Measurements from ENCODE around the gene CSTA. TPM values are rescaled to one million over a fixed set of nuclear protein-coding genes. Genes with fewer than 3 reads are reported as not detected.

Gene CSTA, protein sequence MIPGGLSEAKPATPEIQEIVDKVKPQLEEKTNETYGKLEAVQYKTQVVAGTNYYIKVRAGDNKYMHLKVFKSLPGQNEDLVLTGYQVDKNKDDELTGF
- total RNA-seq (2014; rRNA removed; shearing (Covaris generic)) = 0.24 TPM in 1 of 2 replicates, not detected in the other

DNA sequence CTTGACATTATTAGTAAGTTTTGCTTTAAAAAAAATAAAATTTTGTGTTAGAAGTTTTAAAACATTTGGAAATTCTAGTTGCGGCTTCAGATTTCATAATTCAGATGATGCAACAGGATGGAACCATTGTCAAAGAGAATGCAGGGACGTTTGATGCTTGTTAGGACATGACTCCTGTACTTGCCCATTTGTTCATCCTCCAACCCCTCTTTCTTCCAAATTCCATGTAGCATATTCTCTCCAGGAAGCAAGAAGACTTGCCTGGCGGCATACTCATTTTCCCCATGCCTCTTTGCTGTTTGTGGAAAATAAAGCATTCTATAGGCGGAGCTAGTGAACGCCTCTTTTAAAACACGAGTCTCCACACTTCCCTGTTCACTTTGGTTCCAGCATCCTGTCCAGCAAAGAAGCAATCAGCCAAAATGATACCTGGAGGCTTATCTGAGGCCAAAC lies at the start of gene CSTA:
TSS of gene CSTA (plus strand) at position 378 of the 453 bp plus-strand sequence. CDS start at position 423, 45 bp downstream.
- DNase-seq (ENCODE audit: low spot score) = no peak

DNA sequence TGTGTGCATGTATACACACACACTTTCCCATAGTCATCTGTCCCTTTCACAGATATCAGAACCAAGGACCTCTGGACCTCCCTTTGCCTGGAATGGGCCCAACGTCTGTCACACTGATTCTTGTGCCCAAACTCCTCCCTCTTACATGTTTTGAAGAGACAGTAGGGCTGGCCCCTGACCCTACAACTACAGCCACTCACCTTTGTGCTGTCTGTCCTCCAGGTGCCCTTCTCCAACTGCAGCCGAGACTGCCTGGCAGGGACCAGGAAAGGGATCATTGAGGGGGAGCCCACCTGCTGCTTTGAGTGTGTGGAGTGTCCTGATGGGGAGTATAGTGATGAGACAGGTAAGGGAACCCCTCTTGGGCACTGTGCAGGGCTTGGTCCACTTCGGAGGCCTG lies 43.2 kb upstream of the CSTA start:
- DNase-seq (ENCODE audit: low spot score) = no peak

DNA sequence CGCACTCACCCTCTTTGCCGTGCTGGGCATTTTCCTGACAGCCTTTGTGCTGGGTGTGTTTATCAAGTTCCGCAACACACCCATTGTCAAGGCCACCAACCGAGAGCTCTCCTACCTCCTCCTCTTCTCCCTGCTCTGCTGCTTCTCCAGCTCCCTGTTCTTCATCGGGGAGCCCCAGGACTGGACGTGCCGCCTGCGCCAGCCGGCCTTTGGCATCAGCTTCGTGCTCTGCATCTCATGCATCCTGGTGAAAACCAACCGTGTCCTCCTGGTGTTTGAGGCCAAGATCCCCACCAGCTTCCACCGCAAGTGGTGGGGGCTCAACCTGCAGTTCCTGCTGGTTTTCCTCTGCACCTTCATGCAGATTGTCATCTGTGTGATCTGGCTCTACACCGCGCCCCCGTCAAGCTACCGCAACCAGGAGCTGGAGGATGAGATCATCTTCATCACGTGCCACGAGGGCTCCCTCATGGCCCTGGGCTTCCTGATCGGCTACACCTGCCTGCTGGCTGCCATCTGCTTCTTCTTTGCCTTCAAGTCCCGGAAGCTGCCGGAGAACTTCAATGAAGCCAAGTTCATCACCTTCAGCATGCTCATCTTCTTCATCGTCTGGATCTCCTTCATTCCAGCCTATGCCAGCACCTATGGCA lies 41.1 kb upstream of the CSTA start:
- DNase-seq (ENCODE audit: low spot score) = no peak

DNA sequence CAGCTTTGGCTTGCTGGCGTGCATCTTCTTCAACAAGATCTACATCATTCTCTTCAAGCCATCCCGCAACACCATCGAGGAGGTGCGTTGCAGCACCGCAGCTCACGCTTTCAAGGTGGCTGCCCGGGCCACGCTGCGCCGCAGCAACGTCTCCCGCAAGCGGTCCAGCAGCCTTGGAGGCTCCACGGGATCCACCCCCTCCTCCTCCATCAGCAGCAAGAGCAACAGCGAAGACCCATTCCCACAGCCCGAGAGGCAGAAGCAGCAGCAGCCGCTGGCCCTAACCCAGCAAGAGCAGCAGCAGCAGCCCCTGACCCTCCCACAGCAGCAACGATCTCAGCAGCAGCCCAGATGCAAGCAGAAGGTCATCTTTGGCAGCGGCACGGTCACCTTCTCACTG lies 40.6 kb upstream of the CSTA start:
- DNase-seq (ENCODE audit: low spot score) = no peak

DNA sequence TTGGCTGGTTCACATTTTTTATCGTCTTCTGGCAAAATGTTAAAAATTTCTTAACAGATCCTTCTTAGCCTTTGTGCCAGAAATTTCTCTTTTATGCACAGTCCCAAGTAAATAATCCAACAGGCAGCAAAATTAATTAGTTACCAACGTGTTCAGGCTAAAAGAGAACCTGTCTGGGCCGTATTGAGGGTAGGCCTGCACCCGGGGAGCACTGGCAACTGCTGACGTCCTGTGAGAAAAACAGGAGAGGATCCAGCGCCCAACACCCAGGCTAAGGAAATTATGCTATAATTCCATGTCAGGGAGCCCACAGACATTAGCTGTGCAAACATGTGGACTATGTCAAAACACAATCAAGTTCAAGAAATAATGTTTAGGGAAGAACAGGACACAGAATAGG lies 30.7 kb upstream of the CSTA start:
- DNase-seq (ENCODE audit: low spot score) = no peak

DNA sequence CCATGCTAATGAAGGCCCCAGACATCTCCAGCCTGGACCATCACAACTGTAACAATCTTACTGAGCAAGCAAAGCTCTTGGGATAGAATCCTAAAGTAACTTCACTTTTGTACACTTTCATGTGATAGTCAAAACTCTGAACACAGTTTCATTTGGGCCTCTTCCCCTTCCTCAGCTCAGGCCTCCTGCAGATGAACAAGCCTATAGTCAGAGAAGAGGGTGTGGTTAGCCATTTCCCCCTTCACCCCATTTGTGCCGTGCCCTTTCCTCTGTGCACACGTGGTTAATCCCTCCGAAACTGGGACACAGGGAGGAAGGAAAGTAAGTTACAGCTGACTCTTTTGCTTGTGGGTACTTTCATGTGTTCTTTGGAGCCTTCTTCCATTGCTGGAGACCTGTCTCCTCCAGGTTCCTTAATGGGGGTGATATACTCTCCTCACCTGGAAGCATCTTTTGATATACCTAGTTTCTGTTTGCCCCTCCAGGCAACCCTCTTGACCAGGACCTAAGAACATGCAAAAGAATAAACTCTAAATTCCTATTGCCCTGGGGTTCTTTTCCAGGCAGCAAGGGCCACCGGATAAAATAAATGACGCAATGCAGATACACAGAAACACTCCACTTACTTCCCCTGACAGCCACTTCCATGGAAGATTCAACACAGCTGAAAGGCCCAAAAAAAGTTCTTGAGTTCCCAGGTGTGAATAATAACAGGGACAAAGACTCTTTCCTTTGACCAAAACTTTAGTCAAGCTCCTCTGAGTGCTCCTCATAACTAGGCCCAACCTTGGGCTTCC lies 29.6 kb upstream of the CSTA start:
- DNase-seq (ENCODE audit: low spot score) = no peak

DNA sequence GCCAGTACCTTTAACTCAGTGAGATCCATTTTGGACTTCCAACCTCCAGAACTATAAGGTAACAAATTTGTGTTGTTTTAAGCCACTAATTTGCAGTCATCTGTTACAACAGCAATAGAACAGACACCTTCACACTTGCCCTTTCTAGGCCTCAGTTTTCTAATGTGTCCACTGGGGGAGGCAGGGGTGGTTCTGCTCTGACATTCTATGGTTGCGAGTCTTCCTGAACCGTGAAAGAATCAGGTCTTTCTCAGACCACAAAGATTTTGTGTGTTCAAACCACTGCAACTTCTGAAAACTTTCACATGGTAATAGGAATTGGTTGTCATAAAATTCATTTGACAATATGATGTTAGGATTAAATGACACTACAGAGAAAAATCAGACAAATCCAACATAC lies 26.8 kb upstream of the CSTA start:
- DNase-seq (ENCODE audit: low spot score) = no peak

DNA sequence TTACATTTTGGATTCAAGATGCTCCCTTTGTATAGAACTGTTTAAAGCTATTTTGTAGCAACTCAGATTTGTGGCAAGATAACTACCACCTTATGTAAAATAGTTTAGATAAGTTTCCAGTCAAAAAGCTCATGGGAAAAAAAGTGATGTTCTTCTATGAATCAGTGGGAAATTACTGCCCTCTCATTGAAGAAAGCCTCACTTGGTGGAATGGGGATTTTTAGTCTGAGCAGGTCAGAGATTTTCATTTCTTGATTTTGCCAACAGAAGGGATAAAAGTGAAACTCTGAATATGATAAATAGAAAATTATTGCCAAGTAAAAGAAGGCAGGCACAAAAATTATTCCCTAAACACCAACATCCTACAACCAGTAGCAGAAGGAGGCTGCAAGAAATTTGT lies 25.8 kb upstream of the CSTA start:
- DNase-seq (ENCODE audit: low spot score) = no peak

DNA sequence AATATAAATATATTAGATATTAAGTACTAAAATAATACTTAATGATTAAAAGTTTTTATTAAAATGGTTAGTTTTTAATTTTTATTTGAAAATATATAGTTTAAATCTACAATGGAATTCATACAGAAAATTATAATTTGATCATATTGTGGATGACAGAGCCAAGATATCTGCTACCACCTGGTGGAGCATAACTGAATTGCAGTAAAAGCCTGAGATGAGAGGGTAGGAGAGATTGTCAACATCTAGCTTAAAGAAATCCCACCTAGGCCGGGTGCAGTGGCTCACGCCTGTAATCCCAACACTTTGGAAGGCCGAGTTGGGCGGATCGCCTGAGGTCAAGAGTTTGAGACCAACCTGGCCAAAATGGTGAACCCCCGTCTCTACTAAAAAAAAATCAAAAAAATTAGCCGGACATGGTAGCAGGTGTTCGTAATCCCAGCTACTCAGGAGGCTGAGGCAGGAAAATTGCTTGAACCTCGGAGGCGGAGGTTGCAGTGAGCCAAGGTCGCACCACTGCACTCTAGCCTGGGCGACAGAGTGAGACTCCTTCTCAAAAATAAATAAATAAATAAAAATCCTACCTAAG lies 25.1 kb upstream of the CSTA start:
- no peak for DNase-seq (ENCODE audit: low spot score)

DNA sequence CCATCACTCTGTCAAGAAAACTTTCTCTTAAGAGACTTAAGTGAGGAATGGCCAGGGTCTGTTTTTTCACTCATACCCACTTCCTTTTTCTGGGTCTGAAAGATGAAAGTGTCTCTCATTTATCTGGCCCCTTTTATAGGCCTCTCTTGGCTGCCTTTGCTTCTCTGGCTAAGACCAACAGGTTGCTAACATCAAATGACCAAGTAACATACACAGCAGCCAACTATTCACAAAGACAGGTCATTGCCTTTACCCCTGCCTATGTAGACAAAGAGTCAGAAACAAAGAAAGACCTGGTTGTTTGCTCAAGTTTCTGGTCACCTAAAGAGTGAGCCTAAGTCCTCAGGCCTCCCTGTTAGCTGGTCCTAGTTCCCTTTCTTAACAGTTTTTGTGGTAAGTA lies 24.0 kb upstream of the CSTA start:
- no peak for DNase-seq (ENCODE audit: low spot score)

DNA sequence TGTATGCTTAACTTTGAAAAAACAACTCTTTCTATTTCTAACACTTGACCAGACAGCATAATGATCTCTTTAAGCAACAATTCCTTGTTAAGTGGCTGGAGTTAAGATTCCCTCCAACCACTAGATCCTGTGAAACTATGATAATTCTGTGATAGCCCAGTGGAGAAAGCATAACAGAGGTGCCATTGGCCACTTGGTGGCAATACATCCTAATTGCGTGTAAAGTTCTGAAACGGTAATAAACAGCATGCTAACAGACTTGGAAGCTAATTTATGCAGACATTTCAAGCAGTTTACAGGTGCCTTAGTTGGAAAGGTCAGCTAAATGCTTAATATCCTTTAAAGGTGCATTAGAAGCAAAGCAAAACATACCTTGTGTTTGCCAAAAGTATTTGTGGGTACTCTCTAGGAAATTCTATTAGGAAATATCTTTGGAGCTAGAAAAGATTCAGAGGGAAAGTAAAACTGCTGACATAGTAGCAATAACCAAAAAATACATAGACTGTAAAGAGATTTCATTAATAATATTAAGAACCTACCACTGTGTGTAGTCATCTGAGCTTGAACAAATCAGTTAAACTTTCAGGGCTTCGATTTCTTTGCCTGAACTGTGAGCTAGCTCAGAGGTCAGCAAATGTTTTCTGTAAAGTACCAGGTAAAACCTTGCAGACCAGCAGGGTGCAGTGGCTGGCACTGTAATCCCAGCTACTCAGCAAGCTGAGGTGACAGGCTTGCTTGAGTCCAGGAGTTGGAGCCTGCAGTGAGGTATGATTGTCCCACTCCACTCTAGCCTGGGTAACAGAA lies 19.0 kb upstream of the CSTA start:
- no peak for DNase-seq (ENCODE audit: low spot score)

DNA sequence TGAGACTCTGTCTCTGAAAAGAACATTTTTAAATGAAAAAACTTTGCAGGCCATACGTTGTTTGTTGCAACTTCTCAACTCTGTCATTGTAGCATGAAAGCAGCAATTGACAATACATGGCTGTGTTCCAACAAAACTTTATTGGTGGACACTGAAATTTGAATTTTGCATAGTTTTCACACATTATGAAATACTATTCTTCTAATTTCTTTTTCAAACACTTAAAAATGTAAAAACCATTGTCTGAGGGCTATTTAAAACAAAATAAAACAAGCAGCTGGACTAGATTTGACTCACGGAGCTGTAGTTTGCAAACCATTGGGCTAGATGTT lies 18.5 kb upstream of the CSTA start:
- no peak for DNase-seq (ENCODE audit: low spot score)

DNA sequence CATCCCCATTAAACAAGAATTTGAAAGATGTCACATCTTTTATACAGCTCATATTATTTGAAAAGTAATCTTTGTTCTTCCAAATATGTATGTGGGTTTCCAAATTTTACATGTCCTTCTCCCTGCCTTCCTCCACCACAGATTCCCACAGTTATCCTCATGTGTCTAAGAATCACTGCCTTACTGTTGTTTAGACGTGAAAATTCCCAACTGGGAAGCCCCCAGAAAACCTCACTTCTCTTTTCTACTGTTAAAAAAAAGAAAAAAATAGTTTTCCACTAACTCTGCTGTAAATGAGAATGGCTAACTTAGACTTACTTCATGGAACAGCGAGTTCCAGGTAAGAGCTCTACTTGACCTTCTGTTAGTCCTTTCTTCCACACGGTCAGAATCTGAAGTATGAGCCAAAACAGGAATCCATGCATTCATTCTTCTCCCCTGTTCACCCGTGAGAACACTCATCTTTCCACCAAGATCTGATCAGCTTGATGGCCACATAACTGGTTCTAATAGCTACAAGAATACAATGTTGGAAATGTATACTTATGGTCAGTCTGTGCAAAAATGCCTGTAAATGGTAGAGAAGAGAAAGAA lies 17.9 kb upstream of the CSTA start:
- no peak for DNase-seq (ENCODE audit: low spot score)

DNA sequence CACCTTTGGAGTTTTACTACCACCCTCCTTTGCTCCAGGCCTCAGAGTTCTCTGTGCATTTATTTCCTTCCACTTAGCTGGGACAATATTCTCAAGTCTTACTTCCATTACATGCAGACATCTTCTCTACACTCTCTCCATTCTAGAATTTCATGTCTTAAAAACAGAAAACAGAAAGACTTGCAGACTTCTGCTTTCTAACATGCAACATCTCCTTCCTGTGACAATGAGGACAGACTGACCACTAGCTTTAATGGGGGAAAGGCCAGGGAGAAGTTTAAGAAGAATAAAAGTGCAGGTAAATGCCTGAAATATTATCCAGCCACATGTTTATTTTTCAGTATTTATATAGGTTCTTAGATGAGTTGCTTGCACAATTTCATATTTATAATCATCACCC lies 17.1 kb upstream of the CSTA start:
- no peak for DNase-seq (ENCODE audit: low spot score)

DNA sequence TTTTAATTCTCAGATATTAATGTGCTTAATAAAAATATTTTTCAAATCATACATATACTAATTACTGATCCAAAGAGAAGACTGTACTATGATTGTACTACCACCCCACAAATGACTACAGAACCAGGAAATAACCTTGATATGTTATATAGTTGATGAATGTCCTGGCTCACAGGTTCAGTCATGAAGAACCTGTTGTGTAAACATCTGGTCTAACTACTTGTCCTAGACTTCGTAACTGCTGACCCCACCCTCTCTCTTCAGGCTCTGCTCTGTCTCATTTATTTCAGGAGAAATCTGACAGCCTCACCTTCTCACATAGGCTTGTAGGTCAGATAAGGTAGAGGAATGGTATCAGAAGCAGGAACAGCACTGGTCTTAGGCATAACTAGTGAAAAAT lies 14.7 kb upstream of the CSTA start:
- no peak for DNase-seq (ENCODE audit: low spot score)

DNA sequence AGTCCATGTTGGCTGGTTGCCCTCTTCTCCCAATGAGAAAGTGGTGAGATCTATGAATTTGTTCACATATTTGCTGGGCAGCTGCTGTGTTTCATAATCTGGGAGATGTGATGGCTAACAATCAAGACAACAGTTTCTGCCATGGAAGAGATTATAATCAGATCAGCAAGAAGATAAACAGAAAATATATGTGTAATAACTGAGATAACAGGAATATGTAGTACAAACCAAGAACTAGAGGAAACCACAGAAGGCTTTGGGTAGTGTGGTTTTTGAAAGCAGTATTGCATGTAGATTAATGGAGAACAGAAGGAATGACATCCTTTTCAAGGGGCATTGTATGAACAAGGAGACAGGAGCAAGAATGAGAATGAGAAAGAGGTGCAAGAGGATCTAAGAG lies 12.2 kb upstream of the CSTA start:
- no peak for DNase-seq (ENCODE audit: low spot score)

DNA sequence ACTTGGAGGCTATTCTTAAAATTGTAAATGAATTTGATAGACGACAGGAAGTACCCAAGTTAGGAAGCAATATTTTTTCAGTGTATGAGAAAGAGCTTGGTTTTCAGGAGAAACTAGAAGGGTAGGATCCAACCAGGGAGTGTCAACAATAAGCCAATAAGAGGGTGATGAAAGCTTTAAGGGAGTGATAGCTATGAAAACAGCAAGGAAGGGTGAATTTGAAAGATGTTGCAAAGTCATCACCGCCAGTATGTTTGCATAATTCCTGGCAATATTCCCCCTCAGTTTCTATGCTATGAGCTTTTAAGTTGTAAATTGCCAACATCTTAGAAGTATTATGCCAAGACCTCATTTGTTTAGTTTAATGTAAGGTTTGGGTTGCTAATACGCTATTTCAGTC lies 11.8 kb upstream of the CSTA start:
- no peak for DNase-seq (ENCODE audit: low spot score)

DNA sequence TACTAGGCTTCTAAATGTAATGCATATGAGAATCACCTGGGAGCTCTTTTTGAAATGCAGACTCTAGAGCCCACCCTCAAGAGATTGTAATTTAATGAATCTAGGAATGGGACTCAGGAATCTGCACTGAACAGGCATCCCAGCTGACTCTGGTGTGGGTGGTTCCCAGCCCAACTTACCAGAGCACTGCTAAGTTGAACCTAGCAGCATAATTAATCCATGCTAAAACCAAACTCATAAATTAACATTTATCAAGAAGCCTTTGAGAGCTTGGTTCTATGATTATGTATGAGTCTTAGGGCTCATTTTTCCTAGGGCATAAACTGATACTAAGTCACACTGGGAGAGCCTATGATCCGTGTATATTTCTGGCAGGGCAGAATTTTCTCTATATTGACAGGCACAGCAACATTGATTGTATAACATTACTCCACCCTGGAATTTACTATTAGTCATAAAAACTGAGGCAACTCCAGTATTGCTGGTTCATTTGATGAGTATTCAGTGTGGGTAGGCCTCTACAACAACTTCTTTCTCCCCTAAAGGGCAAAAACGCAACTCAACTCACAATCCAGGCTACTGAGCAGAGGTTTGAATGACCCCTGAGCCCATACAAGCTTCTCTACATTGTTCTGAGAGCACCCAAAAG lies 10.7 kb upstream of the CSTA start:
- no peak for DNase-seq (ENCODE audit: low spot score)

DNA sequence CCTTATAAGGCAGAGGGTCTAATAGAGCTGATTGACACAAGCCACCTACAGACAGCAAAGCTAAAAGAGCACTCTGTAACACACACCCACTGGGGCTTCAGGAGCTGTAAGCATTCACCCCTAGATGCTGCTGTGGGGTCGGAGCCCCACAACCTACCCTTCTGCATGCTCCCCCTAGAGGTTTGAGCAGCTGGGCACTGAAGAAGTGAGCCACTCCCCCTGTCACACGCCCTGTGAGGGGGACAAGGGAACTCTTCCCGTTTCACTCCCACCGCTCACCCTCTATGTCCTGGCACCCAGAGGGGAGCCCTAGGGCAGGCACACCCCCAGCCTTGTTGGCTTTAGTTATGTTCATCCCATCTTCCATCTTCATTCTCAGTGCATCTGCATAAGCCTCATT lies 9.4 kb upstream of the CSTA start:
- no peak for DNase-seq (ENCODE audit: low spot score)

DNA sequence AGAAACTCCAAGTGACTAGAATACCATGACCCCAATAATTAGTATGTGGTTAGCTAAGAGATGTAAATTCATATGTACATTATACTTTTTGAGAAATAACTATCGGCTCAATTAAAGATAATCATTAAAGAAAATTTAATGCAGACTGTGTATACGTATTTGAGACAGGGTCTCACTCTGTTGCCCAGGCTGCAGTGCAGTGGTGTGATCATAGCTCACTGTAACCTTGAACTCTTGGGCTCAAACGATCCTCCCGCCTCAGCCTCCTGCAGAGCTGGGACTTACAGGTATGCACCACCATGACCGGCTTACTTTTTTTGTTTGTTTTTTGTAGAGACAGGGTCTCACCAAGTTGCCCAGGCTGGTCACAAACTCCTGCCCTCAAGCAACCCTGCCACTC lies 8.7 kb upstream of the CSTA start:
- DNase-seq (ENCODE audit: low spot score) = no peak

DNA sequence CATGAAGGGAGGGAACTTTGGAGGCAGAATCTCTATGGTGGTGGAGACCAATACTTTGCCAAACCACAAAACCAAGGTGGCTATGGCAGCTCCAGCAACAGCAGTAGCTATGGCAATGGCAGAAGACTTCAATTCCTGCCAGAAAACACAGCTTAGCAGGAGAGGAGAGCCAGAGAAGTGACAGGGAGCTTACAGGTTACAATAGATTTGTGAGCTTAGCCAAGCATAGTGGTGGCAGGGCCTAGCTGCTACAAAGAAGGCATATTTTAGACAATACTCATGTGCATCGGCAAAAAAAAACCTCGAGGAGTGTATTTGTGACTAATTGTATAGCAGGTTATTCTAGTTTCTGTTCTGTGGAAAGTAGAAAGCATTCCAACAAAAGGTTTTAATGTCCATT lies 6.4 kb upstream of the CSTA start:
- DNase-seq (ENCODE audit: low spot score) = no peak

Data from A172 (cell line).